Measurements from ENCODE around the gene FEN1.

DNA sequence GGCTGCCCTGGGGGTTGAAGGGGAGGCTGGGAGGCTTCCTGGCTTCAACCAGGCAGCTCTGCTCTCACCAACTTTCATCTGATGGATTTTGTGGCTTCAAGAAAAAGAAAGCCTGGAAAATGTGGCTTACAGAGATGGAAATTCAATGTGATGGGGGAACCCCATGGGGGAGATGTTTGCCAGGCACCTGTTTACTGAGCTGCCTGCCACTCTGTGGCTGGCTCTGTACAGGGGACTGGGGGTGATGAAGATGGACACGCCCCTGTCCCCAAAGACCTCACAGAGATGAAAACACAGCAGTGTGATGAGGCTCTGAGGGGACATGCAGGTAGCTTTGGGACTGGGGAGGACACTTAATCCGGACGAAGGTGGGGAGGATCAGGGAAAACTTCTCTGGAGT is 10.4 kb upstream of the FEN1 start:
- TF ChIP-seq, protein P1, sequence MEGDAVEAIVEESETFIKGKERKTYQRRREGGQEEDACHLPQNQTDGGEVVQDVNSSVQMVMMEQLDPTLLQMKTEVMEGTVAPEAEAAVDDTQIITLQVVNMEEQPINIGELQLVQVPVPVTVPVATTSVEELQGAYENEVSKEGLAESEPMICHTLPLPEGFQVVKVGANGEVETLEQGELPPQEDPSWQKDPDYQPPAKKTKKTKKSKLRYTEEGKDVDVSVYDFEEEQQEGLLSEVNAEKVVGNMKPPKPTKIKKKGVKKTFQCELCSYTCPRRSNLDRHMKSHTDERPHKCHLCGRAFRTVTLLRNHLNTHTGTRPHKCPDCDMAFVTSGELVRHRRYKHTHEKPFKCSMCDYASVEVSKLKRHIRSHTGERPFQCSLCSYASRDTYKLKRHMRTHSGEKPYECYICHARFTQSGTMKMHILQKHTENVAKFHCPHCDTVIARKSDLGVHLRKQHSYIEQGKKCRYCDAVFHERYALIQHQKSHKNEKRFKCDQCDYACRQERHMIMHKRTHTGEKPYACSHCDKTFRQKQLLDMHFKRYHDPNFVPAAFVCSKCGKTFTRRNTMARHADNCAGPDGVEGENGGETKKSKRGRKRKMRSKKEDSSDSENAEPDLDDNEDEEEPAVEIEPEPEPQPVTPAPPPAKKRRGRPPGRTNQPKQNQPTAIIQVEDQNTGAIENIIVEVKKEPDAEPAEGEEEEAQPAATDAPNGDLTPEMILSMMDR (IDR thresholded peaks at IDR 0.05), result no peak
- TF ChIP-seq POLR2A (IDR thresholded peaks at IDR 0.05) (no peak), EP300 (IDR thresholded peaks at IDR 0.05) (no peak)
